NCI-H69 (cell line): ENCODE data around the gene GRAMD4.

ENCODE experiments used
- DNase-seq: peaks from one replicate; lab custom pipeline; 2025; lab: John Stamatoyannopoulos, UW

Gene GRAMD4

GRCh38 chr22:46673205-46673604 is 53.0 kb downstream of the GRAMD4 start:
- peak; percentile 23 for DNase-seq

- peak; percentile 45 for DNase-seq
Observed at GRCh38 chr22:46673662-46674236, 53.6 kb downstream of the GRAMD4 start.

- peak; percentile 22 for DNase-seq
Observed at GRCh38 chr22:46674367-46674781, 54.2 kb downstream of the GRAMD4 start.

GRCh38 chr22:46674906-46675305 is 54.7 kb downstream of the GRAMD4 start:
- DNase-seq, result no peak

GRCh38 chr22:46675479-46675878 is 55.3 kb downstream of the GRAMD4 start:
- DNase-seq, result no peak

GRCh38 chr22:46675938-46676337 is 55.8 kb downstream of the GRAMD4 start:
- no peak for DNase-seq

- DNase-seq, result no peak
Observed at GRCh38 chr22:46676479-46676878, 56.3 kb downstream of the GRAMD4 start.

GRCh38 chr22:46676881-46677280 is 56.7 kb downstream of the GRAMD4 start:
- DNase-seq, result no peak

- no peak for DNase-seq
Observed at GRCh38 chr22:46677323-46678002, 57.3 kb downstream of the GRAMD4 start.

- DNase-seq, result no peak
Observed at GRCh38 chr22:46678003-46678657, 57.9 kb downstream of the GRAMD4 start.

- no peak for DNase-seq
Observed at GRCh38 chr22:46678785-46679700, 58.9 kb downstream of the GRAMD4 start.

- no peak for DNase-seq
Observed at GRCh38 chr22:46679706-46680269, 59.6 kb downstream of the GRAMD4 start.

- peak; percentile 52 for DNase-seq
Observed at GRCh38 chr22:46681010-46681409, 60.8 kb downstream of the GRAMD4 start.

GRCh38 chr22:46682011-46682731 is 62.0 kb downstream of the GRAMD4 start:
- no peak for DNase-seq

- peak; percentile 25 for DNase-seq
Observed at GRCh38 chr22:46684706-46685105, 64.5 kb downstream of the GRAMD4 start.

GRCh38 chr22:46686221-46687047 is 66.2 kb downstream of the GRAMD4 start:
- no peak for DNase-seq

GRCh38 chr22:46687048-46687444 is 66.9 kb downstream of the GRAMD4 start:
- DNase-seq, result no peak

GRCh38 chr22:46687460-46687859 is 67.3 kb downstream of the GRAMD4 start:
- no peak for DNase-seq

- DNase-seq, result peak; percentile 54
Observed at GRCh38 chr22:46688949-46689348, 68.8 kb downstream of the GRAMD4 start.

- no peak for DNase-seq
Observed at GRCh38 chr22:46690146-46690545, 70.0 kb downstream of the GRAMD4 start.
